Embryonic facial prominence (tissue), 1 donor: ENCODE results near the gene OR6Y1.

ENCODE experiments used
- DNase-seq: peaks from one replicate; pipeline ENCODE4 v3.0.0-alpha.2; 2016; ENCODE audit errors: extremely low spot score

Gene OR6Y1

GRCh38 chr1:158554352-158554751, at the start of gene OR6Y1:
Gene OR6Y1, minus strand, starts transcription at chr1:158554405. Its CDS starts 6,300 bp downstream, at chr1:158548105.
- no peak for DNase-seq

- DNase-seq = no peak
These were observed 46.5 kb upstream of the OR6Y1 start for GRCh38 chr1:158600735-158601134.

- DNase-seq = no peak
These were observed 32.7 kb upstream of the OR6Y1 start for GRCh38 chr1:158586942-158587341.

- DNase-seq = no peak
These were observed 29.8 kb upstream of the OR6Y1 start for GRCh38 chr1:158583962-158584361.

GRCh38 chr1:158579733-158580132, 25.5 kb upstream of the OR6Y1 start, which contains the start of gene OR10X1:
Gene OR10X1, minus strand, starts transcription at chr1:158579899. Its CDS starts 0 bp downstream, at chr1:158579899.
- DNase-seq = no peak

GRCh38 chr1:158577561-158577960, 23.4 kb upstream of the OR6Y1 start:
- DNase-seq = no peak

GRCh38 chr1:158572226-158572625, 18.0 kb upstream of the OR6Y1 start:
- DNase-seq = no peak

GRCh38 chr1:158570480-158570879, 16.3 kb upstream of the OR6Y1 start, which contains the start of gene OR6P1:
Gene OR6P1, minus strand, starts transcription at chr1:158570580. Its CDS starts 6,976 bp downstream, at chr1:158563604.
- no peak for DNase-seq

GRCh38 chr1:158564608-158565007, 10.4 kb upstream of the OR6Y1 start:
- no peak for DNase-seq

GRCh38 chr1:158563853-158564252, 9.6 kb upstream of the OR6Y1 start:
- no peak for DNase-seq

GRCh38 chr1:158559696-158560095, 5.5 kb upstream of the OR6Y1 start:
- no peak for DNase-seq

GRCh38 chr1:158552296-158552695, 1.9 kb downstream of the OR6Y1 start:
- no peak for DNase-seq

- DNase-seq = no peak
These were observed 6.7 kb downstream of the OR6Y1 start for GRCh38 chr1:158547533-158547932.

- DNase-seq = no peak
These were observed 16.6 kb downstream of the OR6Y1 start for GRCh38 chr1:158537609-158538008.

GRCh38 chr1:158534496-158534895, 19.7 kb downstream of the OR6Y1 start:
- no peak for DNase-seq

- DNase-seq = peak; percentile 44
These were observed 26.9 kb downstream of the OR6Y1 start for GRCh38 chr1:158527190-158527815.

- DNase-seq = no peak
These were observed 32.5 kb downstream of the OR6Y1 start for GRCh38 chr1:158521666-158522058.

- DNase-seq = no peak
These were observed 33.1 kb downstream of the OR6Y1 start for GRCh38 chr1:158520955-158521665.

- DNase-seq = no peak
These were observed 34.2 kb downstream of the OR6Y1 start for GRCh38 chr1:158520021-158520420.

- DNase-seq = no peak
These were observed 37.2 kb downstream of the OR6Y1 start for GRCh38 chr1:158516966-158517365.

- no peak for DNase-seq
These were observed 44.6 kb downstream of the OR6Y1 start for GRCh38 chr1:158509471-158510156.

- no peak for DNase-seq
These were observed 46.7 kb downstream of the OR6Y1 start for GRCh38 chr1:158507511-158507910.
